Rectal smooth muscle tissue (tissue), 1 donor: ENCODE data around the gene VDAC1.

ENCODE experiments used
- H3K27ac ChIP-seq: one replicate; pipeline ENCODE4 v1.7.0; 2013; ENCODE audit warnings: low read depth, low read length, inconsistent platforms
- H3K27me3 ChIP-seq: one replicate; pipeline ENCODE4 v1.7.0; 2013; ENCODE audit warnings: low read length; ENCODE audit not compliant: control insufficient read depth, insufficient read depth
- H3K36me3 ChIP-seq: one replicate; pipeline ENCODE4 v1.7.0; 2013; ENCODE audit warnings: low read length; ENCODE audit not compliant: control insufficient read depth, insufficient read depth
- H3K4me1 ChIP-seq: one replicate; pipeline ENCODE4 v1.7.0; 2013; ENCODE audit warnings: low read length; ENCODE audit not compliant: control insufficient read depth, insufficient read depth
- H3K4me3 ChIP-seq: one replicate; pipeline ENCODE4 v1.7.0; 2013; ENCODE audit warnings: low read length
- H3K9ac ChIP-seq: one replicate; pipeline ENCODE4 v1.7.0; 2013; ENCODE audit warnings: low read length

Gene VDAC1

DNA sequence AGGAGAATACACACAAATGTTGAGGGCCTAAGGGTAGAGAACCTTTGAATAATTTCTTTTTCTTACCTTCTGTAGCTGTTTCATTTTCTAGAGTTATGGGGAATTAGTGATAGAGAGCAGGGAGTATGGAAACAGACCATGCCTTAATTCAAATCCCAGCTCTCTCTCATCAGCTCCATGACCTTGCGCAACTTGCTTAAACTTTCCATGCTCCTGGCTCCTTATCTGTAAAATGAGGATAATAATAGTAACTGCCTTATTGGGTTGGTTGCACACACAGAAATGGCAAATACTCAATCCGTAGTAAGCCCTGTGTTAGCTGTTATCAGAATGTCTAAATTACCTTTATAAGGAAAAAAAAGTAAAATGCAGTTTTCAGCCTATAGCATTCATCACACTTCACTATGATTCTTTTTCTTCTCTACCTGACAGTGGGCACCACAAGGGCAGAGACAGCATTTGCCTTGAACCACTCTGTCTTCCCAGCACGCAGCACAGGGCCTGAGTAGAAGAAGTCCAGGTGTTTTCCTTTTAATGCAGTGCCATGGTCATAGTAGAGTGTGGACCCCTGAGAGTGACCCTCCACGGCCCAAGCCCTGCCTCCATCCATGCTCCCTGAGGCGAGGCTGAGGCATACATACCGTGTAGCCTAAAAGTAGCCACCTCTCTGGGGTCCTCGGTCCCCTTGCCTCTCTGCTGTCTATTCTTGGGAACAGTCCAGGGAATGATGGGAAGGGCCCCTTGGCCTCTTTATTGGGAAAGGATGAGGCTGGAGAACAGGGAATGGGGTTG, 53.8 kb downstream of the VDAC1 start:
- Histone ChIP-seq H3K4me1 (peaks cover 3% of the 10 kb centered on the region), H3K9ac (no peak overlapping the region), H3K27ac (no peak overlapping the region), H3K36me3 (no peaks in the 10 kb centered on the region), H3K27me3 (no peaks in the 10 kb centered on the region), H3K4me3 (no peak overlapping the region)

- Histone ChIP-seq H3K36me3 (no peaks in the 10 kb centered on the region), H3K27ac (no peak overlapping the region), H3K9ac (no peak overlapping the region), H3K4me1 (peaks cover 3% of the 10 kb centered on the region), H3K27me3 (no peaks in the 10 kb centered on the region), H3K4me3 (no peak overlapping the region)
These were observed 56.1 kb downstream of the VDAC1 start for GRCh38 chr5:133948721-133949120.

DNA sequence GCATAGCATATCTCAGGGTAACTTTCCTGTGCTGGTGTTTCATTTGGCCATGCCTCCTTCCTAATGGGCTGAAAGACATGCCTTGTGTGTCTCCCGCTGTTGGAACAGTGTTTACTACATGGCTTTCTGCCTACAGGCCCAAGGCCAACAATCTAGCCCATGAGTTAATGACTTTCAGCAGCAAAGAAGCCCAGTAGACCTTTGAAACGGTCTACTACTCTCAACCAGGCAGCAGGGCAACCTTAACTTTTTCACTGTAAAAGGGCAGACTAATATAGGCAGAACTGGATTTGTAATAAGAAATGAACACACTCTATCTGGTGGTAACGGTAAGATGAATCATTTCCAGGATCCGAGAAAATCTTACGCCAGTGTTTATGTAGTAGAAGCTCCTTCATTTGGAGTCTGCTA, 57.3 kb downstream of the VDAC1 start:
- Histone ChIP-seq H3K27me3 (no peaks in the 10 kb centered on the region), H3K9ac (no peak overlapping the region), H3K36me3 (no peaks in the 10 kb centered on the region), H3K4me3 (no peak overlapping the region), H3K4me1 (peaks cover 3% of the 10 kb centered on the region), H3K27ac (no peak overlapping the region)

DNA sequence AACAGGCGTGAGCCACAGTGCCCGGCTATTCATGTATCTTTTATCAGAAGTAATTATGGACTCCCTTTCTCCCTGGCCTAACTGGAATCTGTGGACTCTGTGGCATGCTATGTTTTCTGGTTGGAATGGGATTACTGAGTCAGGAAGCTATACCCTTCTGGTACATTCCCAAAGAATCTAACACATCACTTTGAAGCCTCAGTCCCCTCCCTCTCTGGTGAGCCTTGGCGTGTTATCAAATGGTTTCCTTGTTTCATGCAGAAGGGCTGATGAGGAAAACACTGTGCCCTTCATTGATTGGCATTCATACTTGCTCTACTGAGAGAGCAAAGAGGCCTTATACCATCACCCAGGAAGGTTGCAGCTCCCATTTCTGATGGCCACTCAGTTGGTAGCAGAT, 59.2 kb downstream of the VDAC1 start:
- no peak overlapping the region for H3K4me3 ChIP-seq
- no peaks in the 10 kb centered on the region for H3K27me3 ChIP-seq
- H3K36me3 ChIP-seq: no peaks in the 10 kb centered on the region
- no peak overlapping the region for H3K9ac ChIP-seq
- no peak overlapping the region for H3K27ac ChIP-seq
- peaks cover 3% of the 10 kb centered on the region for H3K4me1 ChIP-seq

GRCh38 chr5:133944263-133945185, 60.3 kb downstream of the VDAC1 start:
- H3K4me3 ChIP-seq: no peak overlapping the region
- no peaks in the 10 kb centered on the region for H3K27me3 ChIP-seq
- peaks cover 3% of the 10 kb centered on the region for H3K4me1 ChIP-seq
- no peak overlapping the region for H3K9ac ChIP-seq
- H3K27ac ChIP-seq: no peak overlapping the region
- no peaks in the 10 kb centered on the region for H3K36me3 ChIP-seq

DNA sequence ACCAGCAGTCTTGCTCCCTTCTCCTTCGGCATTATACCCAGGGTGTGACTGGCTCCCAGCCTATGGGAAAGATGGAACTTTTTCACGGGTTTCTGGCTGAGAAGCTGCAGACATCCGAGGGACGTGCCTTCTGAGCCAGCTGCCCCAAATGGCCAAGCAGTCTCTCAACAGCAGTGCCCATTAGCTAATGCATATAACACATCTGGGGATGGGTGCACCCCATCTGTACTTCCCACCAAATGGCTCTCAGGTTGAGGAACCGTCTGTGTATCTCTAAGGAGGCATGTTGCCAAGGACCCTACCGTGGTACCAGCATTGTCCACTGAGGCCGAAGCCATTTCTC, 61.3 kb downstream of the VDAC1 start:
- Histone ChIP-seq H3K4me3 (no peak overlapping the region), H3K27me3 (no peaks in the 10 kb centered on the region), H3K9ac (no peak overlapping the region), H3K4me1 (peaks cover 3% of the 10 kb centered on the region), H3K27ac (no peak overlapping the region), H3K36me3 (no peaks in the 10 kb centered on the region)

GRCh38 chr5:133942614-133943474, 61.9 kb downstream of the VDAC1 start:
- Histone ChIP-seq H3K4me1 (peaks cover 3% of the 10 kb centered on the region), H3K4me3 (no peak overlapping the region), H3K27ac (no peak overlapping the region), H3K27me3 (no peaks in the 10 kb centered on the region), H3K9ac (no peak overlapping the region), H3K36me3 (no peaks in the 10 kb centered on the region)

DNA sequence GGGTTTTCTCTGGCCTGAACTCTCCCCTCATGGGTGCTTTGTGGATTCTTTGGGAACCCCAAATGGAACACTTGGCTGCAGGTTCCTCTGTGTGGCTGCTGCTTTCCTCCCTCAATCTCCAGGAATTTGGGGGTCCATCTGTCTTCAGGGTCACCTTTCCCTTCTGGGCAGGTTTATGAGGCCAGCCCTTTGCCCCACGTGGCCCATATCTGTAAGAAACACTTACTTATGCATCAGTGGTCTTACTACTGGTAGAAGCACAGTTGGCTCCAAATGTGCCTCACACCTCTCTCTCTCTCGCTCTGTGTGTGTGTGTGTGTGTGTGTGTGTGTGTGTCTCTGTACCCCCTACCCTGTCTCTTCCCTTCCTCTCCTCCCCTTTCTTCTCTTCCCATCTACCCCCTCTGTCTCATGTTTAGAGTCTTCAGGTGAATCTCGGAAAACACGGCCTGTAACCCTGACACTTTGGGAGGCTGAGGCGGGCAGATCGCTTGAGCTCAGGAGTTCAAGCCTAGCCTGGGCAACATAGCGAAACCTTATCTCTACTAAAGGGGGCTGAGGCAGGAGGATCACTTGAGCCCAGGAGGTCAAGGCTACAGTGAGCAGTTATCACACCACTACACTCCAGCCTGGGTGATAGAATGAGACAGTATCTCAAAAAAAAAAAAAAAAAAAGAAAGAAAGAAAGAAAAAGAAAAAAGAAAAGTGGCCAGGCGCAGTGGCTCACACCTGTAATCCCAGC, 63.1 kb downstream of the VDAC1 start:
- H3K36me3 ChIP-seq: no peaks in the 10 kb centered on the region
- no peak overlapping the region for H3K4me3 ChIP-seq
- H3K4me1 ChIP-seq: no peaks in the 10 kb centered on the region
- H3K27me3 ChIP-seq: no peaks in the 10 kb centered on the region
- no peak overlapping the region for H3K27ac ChIP-seq
- H3K9ac ChIP-seq: no peak overlapping the region

DNA sequence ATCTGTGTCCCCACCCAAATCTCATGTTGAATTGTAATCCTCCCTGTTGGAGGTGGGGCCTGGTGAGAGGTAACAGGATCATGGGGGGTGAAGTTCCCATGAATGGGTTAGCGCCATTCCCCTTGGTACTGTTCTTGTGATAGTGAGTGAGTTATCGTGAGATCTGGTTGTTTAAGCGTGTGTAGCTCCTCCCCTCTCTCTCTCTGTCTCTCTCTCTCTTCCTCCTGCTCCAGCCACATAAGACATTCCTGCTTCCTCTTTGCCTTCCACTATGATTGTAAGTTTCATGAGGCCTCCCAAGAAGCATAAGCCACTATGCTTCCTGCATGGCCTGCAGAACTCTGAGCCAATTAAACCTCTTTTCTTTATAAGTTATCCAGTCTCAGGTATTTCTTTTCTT, 65.1 kb downstream of the VDAC1 start:
- Histone ChIP-seq H3K27ac (no peak overlapping the region), H3K4me1 (no peaks in the 10 kb centered on the region), H3K9ac (no peak overlapping the region), H3K4me3 (no peak overlapping the region), H3K27me3 (no peaks in the 10 kb centered on the region), H3K36me3 (no peaks in the 10 kb centered on the region)

GRCh38 chr5:133938929-133939328, 65.8 kb downstream of the VDAC1 start:
- no peak overlapping the region for H3K27ac ChIP-seq
- H3K27me3 ChIP-seq: no peaks in the 10 kb centered on the region
- H3K4me3 ChIP-seq: no peak overlapping the region
- no peaks in the 10 kb centered on the region for H3K4me1 ChIP-seq
- H3K36me3 ChIP-seq: no peaks in the 10 kb centered on the region
- H3K9ac ChIP-seq: no peak overlapping the region

DNA sequence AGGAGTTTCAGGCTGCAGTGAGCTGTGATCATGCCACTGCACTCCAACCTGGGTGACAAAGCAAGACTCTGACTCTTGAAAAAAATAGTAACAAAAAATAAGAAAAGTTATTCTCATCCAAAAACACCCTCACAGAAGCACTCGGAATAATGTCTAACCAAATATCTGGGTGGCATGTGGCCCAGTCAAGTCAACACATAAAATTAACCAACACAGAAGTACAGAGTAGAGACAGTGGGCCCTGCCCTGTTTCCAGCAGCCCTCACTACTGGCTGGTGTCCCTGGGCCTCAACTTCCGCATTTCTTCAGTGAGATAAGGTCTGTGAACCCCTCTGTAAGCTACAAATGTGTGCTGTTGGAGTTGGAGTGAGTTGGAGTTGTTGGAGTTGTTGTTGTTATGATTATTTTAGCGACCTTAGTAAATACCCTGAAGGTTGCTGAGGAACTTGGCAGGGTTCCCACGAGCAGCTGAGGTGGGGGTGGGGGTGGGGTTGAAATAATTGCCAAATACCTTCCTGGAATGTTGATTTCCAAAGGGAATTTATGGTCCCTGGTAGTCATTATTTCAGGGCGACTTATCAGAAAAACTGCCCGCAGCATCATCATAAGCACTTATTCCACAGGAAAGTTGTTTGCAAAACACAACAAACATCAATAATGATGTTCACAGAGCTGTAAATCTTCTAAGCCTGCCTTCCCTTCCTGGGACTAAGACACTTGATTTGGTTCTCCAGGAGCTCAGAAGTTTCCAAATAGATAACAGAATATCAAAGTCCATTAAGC, 66.5 kb downstream of the VDAC1 start:
- Histone ChIP-seq H3K4me1 (no peaks in the 10 kb centered on the region), H3K4me3 (no peak overlapping the region), H3K27ac (no peak overlapping the region), H3K27me3 (no peaks in the 10 kb centered on the region), H3K9ac (no peak overlapping the region), H3K36me3 (no peaks in the 10 kb centered on the region)
